ENCODE data around the gene PCNX3. TPM values are rescaled to one million over a fixed set of nuclear protein-coding genes. Genes with fewer than 3 reads are reported as not detected.

Gene PCNX3
- polyA plus RNA-seq, 3 donors = 0.58 to 36.4 (median 1.7) TPM

- H3K4me3 ChIP-seq (replicated peaks in 1 of 3; ENCODE audit: low read depth in 2 of 3, low read length in 3 of 3) = peak overlapping the region; percentile 72 to 96 (median 93)
- H3K79me2 ChIP-seq (ENCODE audit: insufficient read depth, low read length) = peaks cover 86% of the 10 kb centered on the region
Observed at GRCh38 chr11:65610404-65610803, 5.2 kb upstream of the PCNX3 start.

More at GRCh38 chr11:65610404-65610803, 5.2 kb upstream of the PCNX3 start:
- no peak for DNase-seq
- Histone ChIP-seq H3K27me3 (ENCODE audit: control insufficient read depth in 2 of 2, insufficient read depth in 2 of 2, low read length in 2 of 2) (no peaks in the 10 kb centered on the region), H4K20me1 (ENCODE audit: insufficient read depth, low read length) (peaks cover 86% of the 10 kb centered on the region), H3K36me3 (replicated peaks in 1 of 2; ENCODE audit: control insufficient read depth in 1 of 2, insufficient read depth in 2 of 2, low read length in 2 of 2) (peaks cover 48 to 52% of the 10 kb centered on the region in 2 donors), H3K9ac (ENCODE audit: insufficient read depth, low read length, poor library complexity, severe bottlenecking) (peak overlapping the region; percentile 24), H2AFZ (ENCODE audit: insufficient read depth, low read depth, low read length, poor library complexity, severe bottlenecking) (no peak overlapping the region), H3K4me2 (replicated peaks; ENCODE audit: extremely low read depth, low read length, poor library complexity, severe bottlenecking) (peak overlapping the region; percentile 99), H3K27ac (ENCODE audit: low read depth in 1 of 2, low read length in 2 of 2) (peak overlapping the region; percentile 94 to 96), H3K4me1 (ENCODE audit: control insufficient read depth in 1 of 2, insufficient read depth in 2 of 2, low read length in 2 of 2) (peaks cover 39 to 53% of the 10 kb centered on the region in 2 donors), H3K9me3 (replicated peaks in 1 of 2; ENCODE audit: control insufficient read depth in 1 of 2, insufficient read depth in 1 of 2, low read length in 2 of 2) (no peaks in the 10 kb centered on the region)
- intact Hi-C loops (cut with micrococcal nuclease) = loop anchor here (5.0 to 10.0 kb wide), 3 partner anchors 33 to 68 kb away; partner anchors contain the start of gene EHBP1L1 (in 1 of the 2)
- no peak for TF ChIP-seq CTCF (IDR thresholded peaks at IDR 0.05)
- H3K4me1 Mint-ChIP-seq = peaks cover 40% of the 10 kb centered on the region
- H3K4me3 Mint-ChIP-seq = peak overlapping the region; percentile 89 to 96
- no peaks in the 10 kb centered on the region for H3K27me3 Mint-ChIP-seq (ENCODE audit: low read depth in 3 of 3)
- peak overlapping the region; percentile 90 to 99 (median 97) for H3K27ac Mint-ChIP-seq
- H3K36me3 Mint-ChIP-seq = peaks cover 53 to 67% of the 10 kb centered on the region in 2 donors
- peaks cover 0 to 2% (median 1%) of the 10 kb centered on the region in 7 donors for H3K9me3 Mint-ChIP-seq
- 46% methylated on average over 5 of the region's 6 CpGs for WGBS (ENCODE audit: insufficient coverage)
